T-helper 1 cell treated with Interleukin-12 subunit alpha and Interleukin-12 subunit beta and Interleukin-4 antibody, amounts not matched to agents 30 μg/mL and 1 μg/mL, for 36 hours (primary cell): ENCODE measurements around the gene SVOP.
"Not testable (repeated sequence)": the region's sequence is repeated elsewhere in the genome, so short reads cannot be mapped to it uniquely, and the experiment has no call there.

ENCODE experiments used
- H3K27ac Mint-ChIP-seq: one replicate; pipeline ENCODE4 v1.8.0; 2021; ENCODE audit warnings: mild to moderate bottlenecking, mixed read lengths
- H3K27me3 Mint-ChIP-seq: one replicate; pipeline ENCODE4 v1.8.0; 2021; ENCODE audit warnings: low read depth, mixed read lengths
- H3K36me3 Mint-ChIP-seq: one replicate; pipeline ENCODE4 v1.8.0; 2021; ENCODE audit warnings: low read depth, mixed read lengths
- H3K4me1 Mint-ChIP-seq: one replicate; pipeline ENCODE4 v1.8.0; 2021; ENCODE audit warnings: low read depth, mixed read lengths
- H3K4me3 Mint-ChIP-seq: one replicate; pipeline ENCODE4 v1.8.0; 2021; ENCODE audit warnings: mild to moderate bottlenecking, moderate library complexity, mixed read lengths
- H3K9me3 Mint-ChIP-seq: one replicate; pipeline ENCODE4 v1.8.0; 2021; ENCODE audit warnings: mixed read lengths

Gene SVOP

DNA sequence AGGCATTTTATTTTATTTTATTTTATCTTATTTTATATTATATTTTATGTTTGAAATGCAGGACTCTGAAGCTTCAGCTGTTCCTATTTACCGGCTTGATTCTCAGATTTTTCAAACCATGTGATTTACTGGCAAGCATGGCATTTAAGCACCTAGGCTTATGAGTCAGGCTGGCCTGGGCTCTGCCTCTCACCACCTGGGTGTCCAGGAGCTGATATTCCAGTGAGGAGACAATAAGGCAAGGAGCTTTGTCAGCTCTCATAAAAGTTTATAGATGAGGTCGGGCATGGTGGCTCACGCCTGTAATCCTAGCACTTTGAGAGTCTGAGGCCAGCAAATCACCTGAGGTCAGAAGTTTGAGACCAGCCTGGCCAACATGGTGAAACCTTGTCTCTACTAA, 138.9 kb downstream of the SVOP start:
- peaks cover 3% of the 10 kb centered on the region for H3K4me1 Mint-ChIP-seq
- H3K27ac Mint-ChIP-seq, result no peak overlapping the region
- H3K4me3 Mint-ChIP-seq, result no peak overlapping the region
- H3K27me3 Mint-ChIP-seq, result peaks cover 3% of the 10 kb centered on the region
- no peaks in the 10 kb centered on the region for H3K9me3 Mint-ChIP-seq
- H3K36me3 Mint-ChIP-seq, result no peaks in the 10 kb centered on the region

DNA sequence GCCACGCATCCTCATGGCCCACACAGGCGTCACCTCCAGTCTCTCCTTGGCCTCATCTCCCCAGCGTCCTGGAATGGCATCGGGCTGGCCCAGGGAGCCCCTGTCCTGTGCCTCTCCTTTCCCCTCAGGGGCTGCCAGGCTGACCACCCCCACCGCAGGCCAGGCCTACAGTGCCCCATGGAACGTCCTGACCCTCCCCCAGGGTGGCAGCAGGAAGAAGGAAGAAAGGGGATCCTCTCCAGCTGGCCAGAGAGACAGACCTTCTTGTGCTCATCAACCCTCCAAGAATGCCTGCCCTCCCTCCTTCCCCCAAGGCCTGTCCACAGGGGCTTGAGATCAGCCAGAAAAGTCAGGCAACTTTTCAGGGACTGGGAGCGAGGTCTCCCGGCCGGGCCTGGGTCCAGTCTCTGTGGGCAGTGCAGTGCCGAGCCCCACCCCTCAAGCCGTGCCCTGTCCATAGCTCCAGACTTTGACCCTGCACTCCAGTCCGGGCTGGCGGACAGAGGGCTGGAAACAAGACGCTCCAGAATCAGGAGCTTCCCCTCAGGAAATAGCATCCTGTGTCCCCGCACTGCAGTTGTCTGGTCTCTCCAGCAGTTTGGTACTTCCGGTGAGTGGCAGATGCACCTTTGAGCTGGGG, 141.1 kb downstream of the SVOP start, which contains the start of gene DAO:
Gene DAO, plus strand, starts transcription at position 478 of the 640 bp plus-strand sequence. CDS start 4,915 bp downstream, outside the sequence.
- H3K27me3 Mint-ChIP-seq, result no peaks in the 10 kb centered on the region
- H3K9me3 Mint-ChIP-seq, result peaks cover 7% of the 10 kb centered on the region
- H3K4me3 Mint-ChIP-seq, result no peak within 1 kb of the TSS
- peaks cover 7% of the 10 kb centered on the region for H3K4me1 Mint-ChIP-seq
- H3K27ac Mint-ChIP-seq, result no peak within 1 kb of the TSS
- no peaks in the 10 kb centered on the region for H3K36me3 Mint-ChIP-seq

DNA sequence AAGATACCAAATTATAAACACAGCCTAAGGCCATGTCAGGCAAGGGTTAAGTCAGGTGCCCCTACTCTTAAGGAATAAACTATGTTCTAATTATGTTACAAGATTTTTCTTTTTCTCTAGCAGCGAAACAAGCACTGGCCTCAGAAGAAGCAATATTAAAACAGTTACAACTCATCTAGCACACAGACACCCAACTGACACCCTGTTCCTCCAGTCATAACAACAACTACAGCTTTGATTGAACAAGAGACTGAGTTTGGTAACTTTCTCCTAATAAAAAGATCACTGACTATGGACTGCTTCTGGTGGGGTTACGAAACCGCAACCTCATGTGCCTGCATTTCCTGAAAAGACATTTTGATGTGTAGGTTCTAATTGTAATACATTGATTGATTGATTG, 144.3 kb downstream of the SVOP start:
- Mint-ChIP-seq H3K27ac (no peak overlapping the region), H3K36me3 (no peaks in the 10 kb centered on the region), H3K27me3 (no peaks in the 10 kb centered on the region), H3K4me3 (no peak overlapping the region), H3K9me3 (peaks cover 7% of the 10 kb centered on the region), H3K4me1 (peaks cover 6% of the 10 kb centered on the region)

DNA sequence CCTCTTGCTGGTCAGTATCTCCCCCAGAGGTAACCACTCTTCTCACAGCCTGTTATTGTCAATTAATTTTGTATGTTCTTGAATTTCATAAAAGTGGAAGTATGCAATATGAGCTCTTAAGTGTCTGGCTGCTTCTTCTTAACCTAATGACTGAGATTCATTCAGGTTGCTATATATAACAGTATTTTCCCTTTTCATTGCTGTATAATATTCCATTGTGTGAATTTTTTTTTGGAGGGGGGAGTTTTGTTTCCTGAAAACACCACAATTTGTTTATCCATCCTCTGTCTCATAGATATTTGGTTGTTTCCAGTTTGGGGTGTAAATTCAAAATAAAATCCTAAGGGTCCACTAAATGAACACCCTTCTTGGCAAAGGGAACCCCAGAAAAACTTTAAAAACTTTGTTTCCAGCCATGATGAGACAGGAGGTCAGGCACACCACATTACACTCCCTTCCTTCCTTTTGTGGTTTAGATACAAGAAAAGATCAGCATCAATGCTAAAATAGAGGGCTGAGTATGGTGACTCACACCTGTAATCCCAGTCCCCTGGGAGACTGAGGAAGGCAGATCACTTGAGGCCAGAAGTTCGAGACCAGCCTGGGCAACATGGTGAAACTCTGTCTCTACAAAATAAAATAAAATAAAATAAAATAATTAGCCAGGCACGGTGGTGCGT, 145.0 kb downstream of the SVOP start:
- H3K36me3 Mint-ChIP-seq, result no peaks in the 10 kb centered on the region
- H3K4me1 Mint-ChIP-seq, result peaks cover 8% of the 10 kb centered on the region
- H3K27me3 Mint-ChIP-seq, result no peaks in the 10 kb centered on the region
- H3K9me3 Mint-ChIP-seq, result peaks cover 7% of the 10 kb centered on the region
- H3K27ac Mint-ChIP-seq, result no peak overlapping the region
- no peak overlapping the region for H3K4me3 Mint-ChIP-seq

GRCh38 chr12:108875280-108875679, 145.6 kb downstream of the SVOP start:
- peaks cover 7% of the 10 kb centered on the region for H3K9me3 Mint-ChIP-seq
- peaks cover 8% of the 10 kb centered on the region for H3K4me1 Mint-ChIP-seq
- H3K4me3 Mint-ChIP-seq, result no peak overlapping the region
- no peaks in the 10 kb centered on the region for H3K27me3 Mint-ChIP-seq
- no peak overlapping the region for H3K27ac Mint-ChIP-seq
- H3K36me3 Mint-ChIP-seq, result no peaks in the 10 kb centered on the region

DNA sequence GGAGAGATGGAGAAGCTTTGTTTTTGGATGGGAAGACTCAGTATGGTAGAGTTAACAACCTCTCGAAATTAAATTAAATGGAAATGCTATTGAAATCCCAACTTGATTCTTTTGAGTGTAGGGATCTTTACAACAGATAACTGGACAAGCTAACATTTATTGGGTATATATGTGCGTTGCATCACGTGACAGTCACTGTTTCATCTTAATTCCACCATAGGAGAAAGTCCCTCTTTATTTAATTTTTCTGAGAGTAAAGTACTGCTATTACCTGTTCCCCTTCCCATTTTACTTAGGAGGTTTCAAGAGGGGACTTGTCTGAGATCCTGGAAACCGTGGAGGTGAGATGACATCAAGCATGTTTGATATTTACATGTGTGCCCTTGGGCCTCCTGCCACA, 152.1 kb downstream of the SVOP start:
- Mint-ChIP-seq H3K4me1 (peaks cover 4% of the 10 kb centered on the region), H3K36me3 (no peaks in the 10 kb centered on the region), H3K27me3 (no peaks in the 10 kb centered on the region), H3K4me3 (no peak overlapping the region), H3K9me3 (no peaks in the 10 kb centered on the region), H3K27ac (no peak overlapping the region)

- H3K36me3 Mint-ChIP-seq, H3K4me1 Mint-ChIP-seq, H3K27me3 Mint-ChIP-seq, H3K4me3 Mint-ChIP-seq, H3K27ac Mint-ChIP-seq, H3K9me3 Mint-ChIP-seq: not testable (repeated sequence)
Observed at GRCh38 chr12:108866083-108866482, 154.8 kb downstream of the SVOP start.

DNA sequence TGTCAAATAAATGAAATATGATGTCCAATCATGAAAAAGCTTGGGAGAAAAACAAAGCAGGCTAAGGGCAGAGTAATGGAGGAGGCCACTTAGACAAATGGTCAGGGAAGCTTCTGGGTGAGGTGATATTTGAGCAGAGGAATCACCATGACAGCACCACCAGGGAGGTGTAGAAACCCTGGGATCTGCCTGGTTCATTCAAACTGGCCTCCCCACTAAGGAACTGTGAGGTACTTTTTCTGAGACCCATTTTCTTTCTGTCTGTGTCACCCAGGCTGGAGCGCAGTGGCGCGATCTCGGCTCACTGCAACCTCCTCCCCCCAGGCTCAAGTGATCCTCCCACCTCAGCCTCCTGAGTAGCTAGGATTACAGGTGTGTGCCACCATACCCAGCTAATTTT, 155.7 kb downstream of the SVOP start:
- H3K36me3 Mint-ChIP-seq, result no peaks in the 10 kb centered on the region
- peaks cover 3% of the 10 kb centered on the region for H3K27me3 Mint-ChIP-seq
- H3K4me1 Mint-ChIP-seq, result peaks cover 2% of the 10 kb centered on the region
- H3K4me3 Mint-ChIP-seq, result no peak overlapping the region
- no peak overlapping the region for H3K27ac Mint-ChIP-seq
- no peaks in the 10 kb centered on the region for H3K9me3 Mint-ChIP-seq

DNA sequence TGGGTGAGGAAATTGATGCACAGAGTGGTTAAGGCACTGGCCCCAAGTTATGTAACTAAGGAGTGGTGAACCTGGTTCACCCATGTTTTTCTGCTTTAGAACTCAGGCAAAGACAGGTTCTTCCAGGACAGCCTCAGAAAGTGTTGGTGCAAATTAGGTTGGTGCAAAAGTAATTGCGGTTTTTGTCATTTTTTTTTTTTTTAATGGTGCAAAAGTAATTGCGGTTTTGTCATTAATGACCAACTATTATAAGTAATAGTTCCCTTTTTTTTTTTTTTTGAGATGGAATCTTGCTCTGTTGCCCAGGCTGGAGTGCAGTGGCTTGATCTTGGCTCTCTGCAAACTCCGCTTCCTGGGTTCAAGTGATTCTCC, 158.3 kb downstream of the SVOP start:
- peaks cover 14% of the 10 kb centered on the region for H3K4me1 Mint-ChIP-seq

GRCh38 chr12:108861878-108862587, 158.8 kb downstream of the SVOP start:
- H3K36me3 Mint-ChIP-seq, result no peaks in the 10 kb centered on the region
- H3K27ac Mint-ChIP-seq, result no peak overlapping the region
- peaks cover 11% of the 10 kb centered on the region for H3K27me3 Mint-ChIP-seq
- peaks cover 14% of the 10 kb centered on the region for H3K4me1 Mint-ChIP-seq
- H3K9me3 Mint-ChIP-seq, result no peaks in the 10 kb centered on the region
- no peak overlapping the region for H3K4me3 Mint-ChIP-seq

More for the DNA sequence above, 158.3 kb downstream of the SVOP start:
- H3K9me3 Mint-ChIP-seq, result no peaks in the 10 kb centered on the region
- H3K27me3 Mint-ChIP-seq, result peaks cover 11% of the 10 kb centered on the region
- H3K4me3 Mint-ChIP-seq, result no peak overlapping the region
- no peak overlapping the region for H3K27ac Mint-ChIP-seq
- H3K36me3 Mint-ChIP-seq, result no peaks in the 10 kb centered on the region

DNA sequence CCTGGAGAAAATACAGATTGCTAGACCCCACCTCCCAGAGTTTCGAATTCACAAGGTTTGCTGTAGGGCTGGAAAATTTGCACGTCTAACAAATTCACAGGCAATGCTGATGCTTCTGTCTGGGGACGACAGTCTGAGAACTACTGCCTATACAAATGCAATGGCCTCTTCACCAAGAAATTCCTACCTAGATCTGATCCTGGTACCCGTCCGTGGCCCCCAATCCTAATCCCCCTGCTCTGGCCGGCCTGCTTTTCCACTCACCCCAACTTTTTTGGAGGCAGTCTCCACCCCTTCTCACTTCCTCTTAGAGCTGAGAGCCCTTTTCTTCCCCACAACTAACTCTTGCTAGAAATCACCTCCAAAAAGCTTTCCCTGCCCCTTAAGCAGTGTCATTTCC, 160.4 kb downstream of the SVOP start:
- Mint-ChIP-seq H3K4me3 (no peak overlapping the region), H3K27me3 (peaks cover 11% of the 10 kb centered on the region), H3K36me3 (peaks cover 3% of the 10 kb centered on the region), H3K4me1 (peaks cover 25% of the 10 kb centered on the region), H3K9me3 (no peaks in the 10 kb centered on the region), H3K27ac (no peak overlapping the region)

DNA sequence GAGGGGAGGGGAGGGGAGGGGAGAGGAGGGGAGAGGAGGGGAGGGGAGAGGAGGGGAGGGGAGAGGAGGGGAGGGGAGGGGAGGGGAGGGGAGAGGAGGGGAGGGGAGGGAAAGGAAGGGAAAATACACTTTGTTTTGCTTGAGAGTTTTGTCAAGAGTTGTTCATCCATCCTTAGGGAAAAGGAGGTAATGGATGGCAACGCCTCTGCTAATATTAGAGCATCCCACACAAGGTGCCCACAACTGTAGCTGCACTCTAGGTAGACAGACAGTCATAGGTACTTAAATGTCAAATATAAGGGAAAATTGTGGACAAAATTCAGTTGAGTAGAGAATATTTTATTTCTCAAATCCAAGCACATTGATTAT, 161.0 kb downstream of the SVOP start:
- Mint-ChIP-seq H3K4me1 (peaks cover 27% of the 10 kb centered on the region), H3K27me3 (peaks cover 11% of the 10 kb centered on the region), H3K9me3 (peaks cover 4% of the 10 kb centered on the region), H3K4me3 (no peak overlapping the region), H3K36me3 (peaks cover 6% of the 10 kb centered on the region), H3K27ac (no peak overlapping the region)

DNA sequence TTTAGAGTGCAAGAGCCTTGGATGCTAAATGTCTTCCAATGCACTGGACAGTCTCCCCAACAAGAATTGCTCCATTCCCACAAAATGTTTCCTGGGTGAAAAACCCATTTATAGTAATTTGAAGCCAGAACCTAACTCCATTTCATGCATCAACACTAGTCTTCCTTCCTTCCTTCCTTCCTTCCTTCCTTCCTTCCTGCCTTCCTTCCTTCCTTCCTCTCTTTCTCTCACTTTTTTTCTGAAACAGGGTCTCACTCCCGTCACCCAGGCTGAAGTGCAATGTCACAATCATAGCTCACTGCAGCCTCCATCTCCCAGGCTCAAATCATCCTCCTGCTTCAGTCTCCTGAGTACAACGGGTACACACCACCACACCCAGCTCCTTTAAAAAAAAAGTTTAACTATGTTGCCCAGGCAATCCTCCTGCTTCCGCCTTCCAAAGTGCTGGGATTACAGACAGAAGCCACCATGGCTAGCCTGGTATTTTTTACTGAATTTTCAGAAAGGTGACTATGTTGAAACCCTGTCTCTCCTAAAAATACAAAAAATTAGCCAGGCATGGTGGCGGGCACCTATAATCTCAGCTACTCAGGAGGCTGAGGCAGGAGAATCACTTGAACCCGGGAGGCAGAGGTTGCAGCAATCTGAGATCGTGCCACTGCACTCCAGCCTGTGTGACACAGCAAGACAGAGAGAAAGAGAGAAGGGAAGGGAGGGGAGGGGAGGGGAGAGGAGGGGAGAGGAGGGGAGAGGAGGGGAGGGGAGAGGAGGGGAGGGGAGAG, 161.5 kb downstream of the SVOP start:
- H3K27me3 Mint-ChIP-seq, result peaks cover 11% of the 10 kb centered on the region
- not testable (repeated sequence) for H3K9me3 Mint-ChIP-seq, H3K27ac Mint-ChIP-seq, H3K36me3 Mint-ChIP-seq
- H3K4me1 Mint-ChIP-seq, result peaks cover 30% of the 10 kb centered on the region
- H3K4me3 Mint-ChIP-seq, result peak overlapping the region; percentile 78

- Mint-ChIP-seq H3K4me1 (peaks cover 36% of the 10 kb centered on the region), H3K27me3 (peaks cover 11% of the 10 kb centered on the region), H3K27ac (peak overlapping the region; percentile 84), H3K36me3 (peaks cover 14% of the 10 kb centered on the region), H3K4me3 (peak overlapping the region; percentile 78), H3K9me3 (peaks cover 6% of the 10 kb centered on the region)
Observed at GRCh38 chr12:108858311-108859074, 162.4 kb downstream of the SVOP start.
